Stomach (tissue), 9 donors: ENCODE data around the gene SCAND1. TPM values are rescaled to one million over a fixed set of nuclear protein-coding genes. Genes with fewer than 3 reads are reported as not detected.

Experiments
- DNase-seq, 2 donors: peaks; one replicate each; pipeline versions ENCODE4 v3.0.0 to v3.0.0-alpha.2; 2013 to 2019
- H3K27ac ChIP-seq, 5 donors: fragments of 200-600 bp in 4 of 5; sonication (generic) in 4 of 5; one replicate each; pipeline ENCODE4 v1.5.1; 2013 to 2019; ENCODE audit warnings: mild to moderate bottlenecking in 1 of 5, moderate library complexity in 1 of 5
- H3K27me3 ChIP-seq, 3 donors: fragments of 200-600 bp; sonication (generic); one replicate each; pipeline ENCODE4 v1.5.1; 2017 to 2019; ENCODE audit warnings: mixed run types in 1 of 3
- H3K36me3 ChIP-seq, 4 donors: fragments of 200-600 bp; sonication (generic); 1 replicate in 3 of 4; 2 replicates in 1 of 4; pipeline ENCODE4 v1.5.1; 2016 to 2019
- H3K4me1 ChIP-seq, 4 donors: fragments of 200-600 bp; sonication (generic); one replicate each; pipeline ENCODE4 v1.5.1; 2016 to 2019
- H3K4me3 ChIP-seq, 4 donors: fragments of 200-600 bp; sonication (generic) in 3 of 4; one replicate each; pipeline ENCODE4 v1.5.1; 2016 to 2019; ENCODE audit warnings: mild to moderate bottlenecking in 1 of 4
- H3K9me3 ChIP-seq, 4 donors: fragments of 200-600 bp; sonication (generic); one replicate each; pipeline ENCODE4 v1.5.1; 2016 to 2019
- CTCF ChIP-seq, 7 experiments: fragments of 450-650 bp in 4 of 7; fragments of 200-600 bp in 3 of 7; sonication (generic) in 3 of 7; IDR thresholded peaks; one replicate each; pipeline ENCODE4 v1.5.1; 2016 to 2019; ENCODE audit warnings: antibody characterized with exemption in 7 of 7, control low read depth in 2 of 7, mild to moderate bottlenecking in 1 of 7
- EP300 ChIP-seq: sonication (generic); formaldehyde crosslinking; IDR thresholded peaks from one replicate; pipeline ENCODE4 v1.6.1; 2017; ENCODE audit warnings: antibody characterized with exemption
- POLR2A ChIP-seq, 4 donors: fragments of 450-650 bp; IDR thresholded peaks; one replicate each; pipeline ENCODE4 v1.6.1; 2016; ENCODE audit warnings: antibody characterized with exemption in 4 of 4, control low read depth in 2 of 4, mild to moderate bottlenecking in 1 of 4, moderate library complexity in 1 of 4
- POLR2AphosphoS5 ChIP-seq, 3 donors: sonication (generic); formaldehyde crosslinking; IDR thresholded peaks; one replicate each; pipeline ENCODE4 v1.6.1; 2016; ENCODE audit warnings: antibody characterized with exemption in 3 of 3
- WGBS, 5 donors: extraction: QIAGEN DNeasy Blood & Tissue Kit in 3 of 5; methylation state at CpG; one replicate each; pipeline versions ENCODE4 v1.1.5 to v1.1.7; 2013 to 2018; 5-methylcytosine and 5-hydroxymethylcytosine counted together
- intact Hi-C: fragments of 100-400 bp; cut with DNase I; formaldehyde crosslinking; loops from one replicate; pipeline ENCODE4 v1.15.1; 2023; ENCODE audit warnings: low total_unique reads
- polyA plus RNA-seq, 3 donors: library from polyadenylated mRNA; stranded (reverse); fragments of 200-250 nt; gene quantifications; one replicate each; pipeline ENCODE4 v1.2.3, GENCODE V29; 2013
- total RNA-seq, 5 donors: library from RNA; depleted of rRNA; stranded (reverse); fragments of >200 nt; gene quantifications; one replicate each; pipeline versions ENCODE4 v1.1.0 to v1.2.3, GENCODE V29; 2014 to 2016
- donor health status: healthy with polysubstance abuse.
- donor health status: Bipolar disorder and iron deficiency.
- donor health status: healthy.

Gene SCAND1
- total and polyA plus RNA-seq, 8 donors, result 16.9 to 246 (median 136) TPM

GRCh38 chr20:35910254-35910653 is 44.0 kb downstream of the SCAND1 start:
- peaks cover 20 to 80% (median 59%) of the 10 kb centered on the region in 4 donors for H3K36me3 ChIP-seq
- DNase-seq, result no peak
- no peak overlapping the region for H3K4me3 ChIP-seq
- WGBS, 5 donors, result 90 to 96% (median 94%) methylated on average over 3 of the region's 3 CpGs
- intact Hi-C loops, result no loop called here
- H3K27me3 ChIP-seq, result no peaks in the 10 kb centered on the region
- no peak for TF ChIP-seq POLR2AphosphoS5 (IDR thresholded peaks at IDR 0.05)
- TF ChIP-seq POLR2A (IDR thresholded peaks at IDR 0.05), result no peak
- no peak for TF ChIP-seq EP300
- no peak for TF ChIP-seq CTCF (IDR thresholded peaks at IDR 0.05)
- H3K27ac ChIP-seq, result no peak overlapping the region
- no peaks in the 10 kb centered on the region for H3K9me3 ChIP-seq
- H3K4me1 ChIP-seq, result no peaks in the 10 kb centered on the region

- intact Hi-C loops, result no loop called here
- no peak for DNase-seq
- peaks cover 17 to 80% (median 57%) of the 10 kb centered on the region in 4 donors for H3K36me3 ChIP-seq
Observed at GRCh38 chr20:35909796-35910195, 44.5 kb downstream of the SCAND1 start.

GRCh38 chr20:35909176-35909575 is 45.1 kb downstream of the SCAND1 start:
- no peaks in the 10 kb centered on the region for H3K27me3 ChIP-seq
- intact Hi-C loops, result no loop called here
- no peak for DNase-seq
- H3K4me3 ChIP-seq, result no peak overlapping the region
- no peaks in the 10 kb centered on the region for H3K4me1 ChIP-seq
- H3K36me3 ChIP-seq, result peaks cover 11 to 78% (median 56%) of the 10 kb centered on the region in 4 donors
- no peaks in the 10 kb centered on the region for H3K9me3 ChIP-seq
- WGBS, 5 donors, result 79 to 94% (median 84%) methylated on average over 1 of the region's 1 CpG
- TF ChIP-seq POLR2A (IDR thresholded peaks at IDR 0.05) (no peak), POLR2AphosphoS5 (IDR thresholded peaks at IDR 0.05) (no peak), CTCF (IDR thresholded peaks at IDR 0.05) (no peak), EP300 (no peak)
- H3K27ac ChIP-seq, result no peak overlapping the region

More at GRCh38 chr20:35909796-35910195, 44.5 kb downstream of the SCAND1 start:
- H3K4me3 ChIP-seq, result no peak overlapping the region
- no peaks in the 10 kb centered on the region for H3K9me3 ChIP-seq
- WGBS, 5 donors, result 90 to 100% (median 97%) methylated on average over 1 of the region's 1 CpG
- H3K4me1 ChIP-seq, result no peaks in the 10 kb centered on the region
- H3K27ac ChIP-seq, result no peak overlapping the region
- no peaks in the 10 kb centered on the region for H3K27me3 ChIP-seq
- no peak for TF ChIP-seq POLR2A (IDR thresholded peaks at IDR 0.05)
- no peak for TF ChIP-seq EP300
- TF ChIP-seq POLR2AphosphoS5 (IDR thresholded peaks at IDR 0.05), result no peak
- TF ChIP-seq CTCF (IDR thresholded peaks at IDR 0.05), result no peak

GRCh38 chr20:35908007-35908406 is 46.3 kb downstream of the SCAND1 start:
- intact Hi-C loops, result no loop called here
- H3K27ac ChIP-seq, result no peak overlapping the region
- no peak overlapping the region for H3K4me3 ChIP-seq
- peaks cover 0 to 74% (median 47%) of the 10 kb centered on the region in 4 donors for H3K36me3 ChIP-seq
- TF ChIP-seq CTCF (IDR thresholded peaks at IDR 0.05), result no peak
- no peak for TF ChIP-seq EP300
- no peak for TF ChIP-seq POLR2A (IDR thresholded peaks at IDR 0.05)
- no peak for TF ChIP-seq POLR2AphosphoS5 (IDR thresholded peaks at IDR 0.05)
- H3K9me3 ChIP-seq, result no peaks in the 10 kb centered on the region
- H3K4me1 ChIP-seq, result no peaks in the 10 kb centered on the region
- no peak for DNase-seq
- no peaks in the 10 kb centered on the region for H3K27me3 ChIP-seq
